Measurements from ENCODE around the gene MGAM2.

Gene MGAM2

DNA sequence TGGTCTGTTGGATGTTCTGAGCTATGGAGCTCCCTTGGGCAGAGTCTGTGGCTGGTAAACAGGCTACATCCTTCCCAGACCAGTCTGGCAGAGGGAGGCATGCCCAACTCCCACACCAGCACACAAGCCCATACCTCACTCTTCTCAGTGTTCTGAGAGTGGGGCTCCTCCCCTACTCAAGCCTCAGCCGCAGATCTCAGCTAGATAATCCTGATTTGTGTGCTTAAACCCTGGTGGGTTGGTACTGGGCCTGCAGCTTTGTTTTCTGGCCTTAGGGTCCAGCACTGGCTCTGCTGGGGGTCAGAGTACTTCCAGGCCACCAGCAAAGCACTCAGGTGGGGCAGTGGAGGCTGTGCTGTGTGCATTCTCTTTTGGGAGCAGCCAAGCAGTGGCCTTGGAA is 70.4 kb downstream of the MGAM2 start:
- no peak for TF ChIP-seq ZFP30 (CRISPR knock-in tag; IDR thresholded peaks at IDR 0.05)
- TF ChIP-seq ZNF565 (CRISPR knock-in tag; conservative IDR thresholded peaks at IDR 0.05; ENCODE audit: low read depth) = no peak
- no peak for TF ChIP-seq ZNF8 (CRISPR knock-in tag; IDR thresholded peaks at IDR 0.05)
- no peak for TF ChIP-seq RARB (CRISPR knock-in tag; IDR thresholded peaks at IDR 0.05)
- TF ChIP-seq GLIS3 (CRISPR knock-in tag; IDR thresholded peaks at IDR 0.05) = no peak
- no peak for TF ChIP-seq PPARA (CRISPR knock-in tag; IDR thresholded peaks at IDR 0.05; ENCODE audit: borderline replicate concordance)
- no peak for TF ChIP-seq ZNF70 (CRISPR knock-in tag; IDR thresholded peaks at IDR 0.05)
- ATAC-seq = no peak

DNA sequence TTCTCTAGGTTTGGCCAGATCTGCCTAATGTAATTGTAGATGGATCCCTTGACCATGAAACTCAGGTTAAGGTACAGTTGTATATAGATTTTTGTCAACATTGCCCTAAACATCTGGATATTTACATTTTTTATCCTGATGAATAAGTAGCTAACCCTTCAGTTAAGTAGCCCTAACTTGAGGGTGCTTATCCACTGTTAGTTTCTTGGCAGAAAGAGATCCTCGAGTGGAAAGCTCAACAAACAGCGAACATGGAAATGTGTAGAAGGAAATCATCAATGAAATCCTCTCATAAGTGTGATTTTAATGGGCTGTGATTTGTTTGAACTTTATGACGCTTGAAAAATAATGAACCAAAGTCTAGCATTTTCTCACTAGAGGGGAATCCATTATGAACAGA is 73.6 kb downstream of the MGAM2 start:
- ATAC-seq = no peak
- TF ChIP-seq ZFP30 (CRISPR knock-in tag; IDR thresholded peaks at IDR 0.05) = no peak
- TF ChIP-seq ZC3H10 (CRISPR knock-in tag; IDR thresholded peaks at IDR 0.05) = no peak
- TF ChIP-seq, protein P1, sequence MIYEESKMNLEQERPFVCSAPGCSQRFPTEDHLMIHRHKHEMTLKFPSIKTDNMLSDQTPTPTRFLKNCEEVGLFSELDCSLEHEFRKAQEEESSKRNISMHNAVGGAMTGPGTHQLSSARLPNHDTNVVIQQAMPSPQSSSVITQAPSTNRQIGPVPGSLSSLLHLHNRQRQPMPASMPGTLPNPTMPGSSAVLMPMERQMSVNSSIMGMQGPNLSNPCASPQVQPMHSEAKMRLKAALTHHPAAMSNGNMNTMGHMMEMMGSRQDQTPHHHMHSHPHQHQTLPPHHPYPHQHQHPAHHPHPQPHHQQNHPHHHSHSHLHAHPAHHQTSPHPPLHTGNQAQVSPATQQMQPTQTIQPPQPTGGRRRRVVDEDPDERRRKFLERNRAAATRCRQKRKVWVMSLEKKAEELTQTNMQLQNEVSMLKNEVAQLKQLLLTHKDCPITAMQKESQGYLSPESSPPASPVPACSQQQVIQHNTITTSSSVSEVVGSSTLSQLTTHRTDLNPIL (CRISPR knock-in tag; IDR thresholded peaks at IDR 0.05; ENCODE audit: low read depth) = no peak
- TF ChIP-seq ZNF565 (CRISPR knock-in tag; conservative IDR thresholded peaks at IDR 0.05; ENCODE audit: low read depth) = no peak
- TF ChIP-seq, protein P2, sequence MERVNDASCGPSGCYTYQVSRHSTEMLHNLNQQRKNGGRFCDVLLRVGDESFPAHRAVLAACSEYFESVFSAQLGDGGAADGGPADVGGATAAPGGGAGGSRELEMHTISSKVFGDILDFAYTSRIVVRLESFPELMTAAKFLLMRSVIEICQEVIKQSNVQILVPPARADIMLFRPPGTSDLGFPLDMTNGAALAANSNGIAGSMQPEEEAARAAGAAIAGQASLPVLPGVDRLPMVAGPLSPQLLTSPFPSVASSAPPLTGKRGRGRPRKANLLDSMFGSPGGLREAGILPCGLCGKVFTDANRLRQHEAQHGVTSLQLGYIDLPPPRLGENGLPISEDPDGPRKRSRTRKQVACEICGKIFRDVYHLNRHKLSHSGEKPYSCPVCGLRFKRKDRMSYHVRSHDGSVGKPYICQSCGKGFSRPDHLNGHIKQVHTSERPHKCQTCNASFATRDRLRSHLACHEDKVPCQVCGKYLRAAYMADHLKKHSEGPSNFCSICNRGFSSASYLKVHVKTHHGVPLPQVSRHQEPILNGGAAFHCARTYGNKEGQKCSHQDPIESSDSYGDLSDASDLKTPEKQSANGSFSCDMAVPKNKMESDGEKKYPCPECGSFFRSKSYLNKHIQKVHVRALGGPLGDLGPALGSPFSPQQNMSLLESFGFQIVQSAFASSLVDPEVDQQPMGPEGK (CRISPR knock-in tag; IDR thresholded peaks at IDR 0.05; ENCODE audit: borderline replicate concordance) = no peak
- no peak for TF ChIP-seq TOX (CRISPR knock-in tag; IDR thresholded peaks at IDR 0.05; ENCODE audit: borderline replicate concordance)
- no peak for TF ChIP-seq ESRRG (CRISPR knock-in tag; IDR thresholded peaks at IDR 0.05)
- no peak for TF ChIP-seq ZFP3 (CRISPR knock-in tag; IDR thresholded peaks at IDR 0.05)
- no peak for TF ChIP-seq RARB (CRISPR knock-in tag; IDR thresholded peaks at IDR 0.05)
- no peak for TF ChIP-seq ISL1 (CRISPR knock-in tag; IDR thresholded peaks at IDR 0.05)
- no peak for TF ChIP-seq ZNF8 (CRISPR knock-in tag; IDR thresholded peaks at IDR 0.05)
- no peak for TF ChIP-seq ZNF70 (CRISPR knock-in tag; IDR thresholded peaks at IDR 0.05)
- no peak for TF ChIP-seq BACH2 (CRISPR knock-in tag; IDR thresholded peaks at IDR 0.05; ENCODE audit: borderline replicate concordance)
- TF ChIP-seq, protein P3, sequence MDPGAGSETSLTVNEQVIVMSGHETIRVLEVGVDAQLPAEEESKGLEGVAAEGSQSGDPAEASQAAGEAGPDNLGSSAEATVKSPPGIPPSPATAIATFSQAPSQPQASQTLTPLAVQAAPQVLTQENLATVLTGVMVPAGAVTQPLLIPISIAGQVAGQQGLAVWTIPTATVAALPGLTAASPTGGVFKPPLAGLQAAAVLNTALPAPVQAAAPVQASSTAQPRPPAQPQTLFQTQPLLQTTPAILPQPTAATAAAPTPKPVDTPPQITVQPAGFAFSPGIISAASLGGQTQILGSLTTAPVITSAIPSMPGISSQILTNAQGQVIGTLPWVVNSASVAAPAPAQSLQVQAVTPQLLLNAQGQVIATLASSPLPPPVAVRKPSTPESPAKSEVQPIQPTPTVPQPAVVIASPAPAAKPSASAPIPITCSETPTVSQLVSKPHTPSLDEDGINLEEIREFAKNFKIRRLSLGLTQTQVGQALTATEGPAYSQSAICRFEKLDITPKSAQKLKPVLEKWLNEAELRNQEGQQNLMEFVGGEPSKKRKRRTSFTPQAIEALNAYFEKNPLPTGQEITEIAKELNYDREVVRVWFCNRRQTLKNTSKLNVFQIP (CRISPR knock-in tag; IDR thresholded peaks at IDR 0.05; ENCODE audit: borderline replicate concordance, low read depth) = no peak
- no peak for TF ChIP-seq TSHZ2 (CRISPR knock-in tag; IDR thresholded peaks at IDR 0.05)
- TF ChIP-seq, protein P4, sequence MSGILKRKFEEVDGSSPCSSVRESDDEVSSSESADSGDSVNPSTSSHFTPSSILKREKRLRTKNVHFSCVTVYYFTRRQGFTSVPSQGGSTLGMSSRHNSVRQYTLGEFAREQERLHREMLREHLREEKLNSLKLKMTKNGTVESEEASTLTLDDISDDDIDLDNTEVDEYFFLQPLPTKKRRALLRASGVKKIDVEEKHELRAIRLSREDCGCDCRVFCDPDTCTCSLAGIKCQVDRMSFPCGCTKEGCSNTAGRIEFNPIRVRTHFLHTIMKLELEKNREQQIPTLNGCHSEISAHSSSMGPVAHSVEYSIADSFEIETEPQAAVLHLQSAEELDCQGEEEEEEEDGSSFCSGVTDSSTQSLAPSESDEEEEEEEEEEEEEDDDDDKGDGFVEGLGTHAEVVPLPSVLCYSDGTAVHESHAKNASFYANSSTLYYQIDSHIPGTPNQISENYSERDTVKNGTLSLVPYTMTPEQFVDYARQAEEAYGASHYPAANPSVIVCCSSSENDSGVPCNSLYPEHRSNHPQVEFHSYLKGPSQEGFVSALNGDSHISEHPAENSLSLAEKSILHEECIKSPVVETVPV (CRISPR knock-in tag; IDR thresholded peaks at IDR 0.05) = no peak
- no peak for TF ChIP-seq SNAI2 (CRISPR knock-in tag; IDR thresholded peaks at IDR 0.05)

DNA sequence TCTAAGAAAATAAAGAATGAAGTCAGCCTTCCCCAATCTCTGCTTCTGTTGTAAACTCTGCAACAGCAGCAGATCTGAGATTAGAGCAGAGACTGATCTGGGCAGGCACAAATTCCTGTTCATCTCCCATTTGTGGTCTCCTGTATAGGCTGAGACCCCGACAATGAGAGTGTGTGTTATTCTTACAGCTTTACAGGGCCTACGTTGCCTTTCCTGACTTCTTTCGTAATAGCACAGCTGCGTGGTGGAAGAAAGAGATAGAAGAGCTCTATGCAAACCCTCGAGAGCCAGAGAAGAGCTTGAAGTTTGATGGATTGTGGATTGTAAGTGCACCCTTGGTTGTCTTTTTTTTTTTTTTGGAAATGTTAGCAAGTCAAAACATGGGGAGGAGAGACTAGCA is 74.3 kb downstream of the MGAM2 start:
- ATAC-seq = no peak
- TF ChIP-seq, protein P4 (CRISPR knock-in tag; IDR thresholded peaks at IDR 0.05) = no peak
- TF ChIP-seq OSR1 (CRISPR knock-in tag; IDR thresholded peaks at IDR 0.05) (no peak), ZNF8 (CRISPR knock-in tag; IDR thresholded peaks at IDR 0.05) (no peak), ESRRG (CRISPR knock-in tag; IDR thresholded peaks at IDR 0.05) (no peak), RARB (CRISPR knock-in tag; IDR thresholded peaks at IDR 0.05) (no peak), ARNTL (CRISPR knock-in tag; IDR thresholded peaks at IDR 0.05; ENCODE audit: borderline replicate concordance, low read depth) (no peak), SNAI2 (CRISPR knock-in tag; IDR thresholded peaks at IDR 0.05) (no peak), TSHZ2 (CRISPR knock-in tag; IDR thresholded peaks at IDR 0.05) (no peak), BACH2 (CRISPR knock-in tag; IDR thresholded peaks at IDR 0.05; ENCODE audit: borderline replicate concordance) (no peak), GLIS3 (CRISPR knock-in tag; IDR thresholded peaks at IDR 0.05) (no peak), CSDC2 (CRISPR knock-in tag; IDR thresholded peaks at IDR 0.05) (no peak), ZNF70 (CRISPR knock-in tag; IDR thresholded peaks at IDR 0.05) (no peak)
- TF ChIP-seq, protein P3 (CRISPR knock-in tag; IDR thresholded peaks at IDR 0.05; ENCODE audit: borderline replicate concordance, low read depth) = no peak

All from SK-N-SH treated with all-trans-retinoic acid at 6 μM for 48 hours (cell line).